ENCODE results near the gene CBARP.

CBARP gene

GRCh38 chr19:1275260-1275975 lies 37.6 kb upstream of the CBARP start, which contains the start of gene FAM174C:
FAM174C (plus strand) TSS chr19:1275530; CDS start chr19:1275550, 20 bp downstream.
- DNase-seq (ENCODE audit: low read depth): peak; percentile 92

- DNase-seq (ENCODE audit: low read depth): no peak
These were observed 37.1 kb upstream of the CBARP start for GRCh38 chr19:1274852-1275259.

DNA sequence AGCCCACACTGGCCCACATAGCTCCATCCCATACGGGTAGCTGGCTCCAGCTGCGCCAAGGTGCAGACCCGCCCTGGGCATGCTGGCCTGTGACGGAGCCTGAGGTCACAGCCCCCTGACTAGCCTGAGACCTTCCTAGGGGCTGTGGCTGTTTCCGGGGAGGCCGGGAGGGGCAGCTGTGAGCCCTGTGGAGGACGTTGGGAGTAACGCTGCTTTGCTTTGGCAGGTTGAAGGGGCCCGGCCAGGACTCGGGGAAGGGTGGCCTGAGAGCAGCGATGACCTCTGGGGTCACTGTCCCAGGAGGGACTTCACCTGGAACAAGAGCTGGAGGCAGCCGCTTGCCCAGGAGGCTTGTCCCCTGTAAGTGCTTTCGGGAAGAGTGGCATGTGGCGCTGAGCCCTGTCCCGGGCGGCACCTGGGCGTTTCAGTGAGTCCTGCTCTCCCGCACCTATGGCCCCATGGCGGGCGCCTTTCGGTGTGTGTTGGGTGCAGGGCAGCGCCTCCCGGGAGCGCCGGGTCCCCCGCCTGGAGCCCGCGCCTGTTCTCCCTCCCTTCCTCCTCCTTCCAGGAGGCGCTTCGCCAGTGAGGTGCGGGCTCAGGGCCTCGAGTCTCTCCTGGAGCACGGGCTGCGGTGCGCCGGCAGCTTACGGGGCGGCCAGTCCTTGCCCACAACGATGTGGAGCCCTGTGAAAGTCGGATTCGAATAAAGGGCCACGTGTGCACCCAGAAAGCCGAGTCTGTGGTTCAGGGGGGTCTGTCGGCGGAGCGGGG lies 36.5 kb upstream of the CBARP start:
- no peak for DNase-seq (ENCODE audit: low read depth)

- no peak for DNase-seq (ENCODE audit: low read depth)
These were observed 35.6 kb upstream of the CBARP start for GRCh38 chr19:1273263-1274041.

DNA sequence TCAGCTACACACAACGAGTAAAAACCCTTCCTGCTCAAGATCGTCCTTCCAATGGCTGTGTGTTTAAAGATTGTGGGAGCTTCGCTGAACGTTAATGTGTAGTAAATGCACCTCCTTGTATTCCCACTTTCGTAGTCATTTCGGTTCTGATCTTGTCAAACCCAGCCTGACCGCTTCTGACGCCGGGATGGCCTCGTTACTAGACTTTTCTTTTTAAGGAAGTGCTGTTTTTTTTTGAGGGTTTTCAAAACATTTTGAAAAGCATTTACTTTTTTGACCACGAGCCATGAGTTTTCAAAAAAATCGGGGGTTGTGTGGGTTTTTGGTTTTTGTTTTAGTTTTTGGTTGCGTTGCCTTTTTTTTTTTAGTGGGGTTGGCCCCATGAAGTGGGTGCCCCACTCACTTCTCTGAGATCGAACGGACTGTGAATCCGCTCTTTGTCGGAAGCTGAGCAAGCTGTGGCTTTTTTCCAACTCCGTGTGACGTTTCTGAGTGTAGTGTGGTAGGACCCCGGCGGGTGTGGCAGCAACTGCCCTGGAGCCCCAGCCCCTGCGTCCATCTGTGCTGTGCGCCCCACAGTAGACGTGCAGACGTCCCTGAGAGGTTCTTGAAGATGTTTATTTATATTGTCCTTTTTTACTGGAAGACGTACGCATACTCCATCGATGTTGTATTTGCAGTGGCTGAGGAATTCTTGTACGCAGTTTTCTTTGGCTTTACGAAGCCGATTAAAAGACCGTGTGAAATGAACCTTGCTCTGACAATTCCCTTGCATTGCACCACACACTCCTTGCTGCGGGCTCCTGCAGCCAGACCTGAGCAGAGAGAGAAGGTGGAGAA lies 34.8 kb upstream of the CBARP start:
- DNase-seq (ENCODE audit: low read depth): no peak

DNA sequence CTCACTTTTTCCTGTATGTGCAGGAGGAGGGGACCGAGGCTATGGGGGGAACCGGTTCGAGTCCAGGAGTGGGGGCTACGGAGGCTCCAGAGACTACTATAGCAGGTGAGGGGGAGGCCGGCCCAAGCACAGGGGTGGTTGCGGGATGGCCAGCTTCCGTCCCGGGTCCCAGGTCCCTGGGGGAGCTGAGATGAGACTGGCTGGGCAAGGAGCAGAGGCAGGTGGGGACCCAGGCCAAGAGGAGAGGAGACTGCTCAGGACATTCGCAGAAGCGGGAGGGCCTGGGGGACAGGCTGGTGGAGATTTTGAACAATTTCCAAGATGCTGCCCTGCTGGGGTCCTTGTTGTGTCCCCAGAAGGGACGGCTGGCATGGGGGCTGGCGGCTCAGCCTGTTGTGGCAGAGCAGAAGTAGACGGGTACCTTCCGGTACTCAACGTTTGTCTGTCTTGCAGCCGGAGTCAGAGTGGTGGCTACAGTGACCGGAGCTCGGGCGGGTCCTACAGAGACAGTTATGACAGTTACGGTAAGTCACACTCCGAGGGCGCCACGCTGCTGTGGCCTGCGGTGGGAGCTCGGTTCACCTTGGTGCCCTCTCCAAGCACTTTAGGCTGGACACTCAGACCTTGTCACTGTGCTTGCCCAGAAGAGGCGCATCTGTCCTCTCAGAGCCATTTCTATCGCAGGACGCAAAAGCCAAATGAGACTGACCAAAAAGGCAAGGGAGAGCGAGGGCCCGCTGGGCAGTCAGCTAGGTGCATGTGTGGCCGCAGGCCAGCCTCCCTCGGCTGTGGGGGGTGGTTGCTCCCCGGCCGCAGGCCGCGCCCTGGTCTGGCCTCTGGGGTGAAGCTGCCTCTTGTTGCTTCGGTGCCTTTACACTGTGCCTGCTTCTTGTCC lies 34.0 kb upstream of the CBARP start:
- no peak for DNase-seq (ENCODE audit: low read depth)

GRCh38 chr19:1270854-1271527 lies 33.2 kb upstream of the CBARP start:
- DNase-seq (ENCODE audit: low read depth): no peak

GRCh38 chr19:1270213-1270853 lies 32.5 kb upstream of the CBARP start:
- DNase-seq (ENCODE audit: low read depth): no peak

- no peak for DNase-seq (ENCODE audit: low read depth)
These were observed 31.8 kb upstream of the CBARP start for GRCh38 chr19:1269478-1270212.

DNA sequence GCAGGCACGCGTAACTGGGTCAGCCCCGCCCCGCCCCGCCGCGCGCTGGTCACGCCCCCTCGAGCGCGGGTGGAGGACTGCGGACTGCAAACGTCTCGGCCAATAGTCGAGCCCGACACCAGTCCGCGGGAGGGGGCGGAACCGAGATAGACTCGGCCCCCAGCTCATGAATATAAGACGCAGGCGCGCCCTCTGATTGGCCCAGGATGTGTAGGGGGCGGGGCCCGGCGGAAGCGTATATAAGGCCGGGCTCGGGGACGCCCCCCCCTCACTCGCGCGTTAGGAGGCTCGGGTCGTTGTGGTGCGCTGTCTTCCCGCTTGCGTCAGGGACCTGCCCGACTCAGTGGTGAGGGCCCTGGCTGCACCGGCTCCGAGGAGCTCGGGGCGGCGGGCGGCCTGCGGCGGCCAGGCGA lies 31.3 kb upstream of the CBARP start, which contains the start of gene CIRBP:
Gene CIRBP, plus strand, starts transcription at position 268 of the 413 bp plus-strand sequence. CDS start 1,602 bp downstream, outside the sequence.
- peak; percentile 98 for DNase-seq (ENCODE audit: low read depth)

GRCh38 chr19:1268226-1269064 lies 30.6 kb upstream of the CBARP start:
- DNase-seq (ENCODE audit: low read depth): no peak

DNA sequence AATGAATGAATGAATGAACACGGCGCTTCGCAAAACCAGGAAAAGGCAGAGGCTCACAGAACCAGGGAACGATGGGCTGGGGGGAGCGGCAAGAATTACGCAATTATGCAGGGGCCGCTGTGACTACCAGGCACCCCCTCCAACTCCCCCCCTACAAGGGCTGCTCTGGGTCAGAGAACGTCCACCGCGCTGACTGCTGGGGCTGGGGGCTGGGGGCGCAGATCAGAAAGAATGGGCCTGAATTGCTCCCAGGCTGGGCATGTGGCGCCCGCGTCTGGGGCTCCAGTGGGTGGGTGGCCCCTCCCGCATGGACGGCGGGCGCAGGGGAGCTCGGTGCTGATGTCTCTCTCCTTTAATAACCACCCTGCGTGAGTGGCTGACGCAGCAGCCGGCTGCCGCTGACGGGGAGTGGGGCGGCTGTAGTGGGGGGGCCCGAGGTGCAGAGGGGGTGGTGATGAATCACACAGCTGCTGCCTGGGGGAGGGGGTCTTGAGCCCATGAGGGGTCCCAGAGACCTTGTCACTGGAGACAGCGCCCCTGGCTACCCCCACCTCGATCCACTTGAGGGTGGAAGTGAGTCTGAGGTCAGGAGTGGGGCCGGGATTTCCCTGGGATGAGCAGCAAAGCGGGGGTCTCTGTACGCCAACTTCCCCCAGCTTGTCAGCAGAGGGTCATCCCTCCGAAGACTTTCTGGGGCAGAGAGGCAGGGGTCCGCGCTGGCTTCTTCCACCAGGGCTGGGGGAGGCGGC lies 29.8 kb upstream of the CBARP start:
- no peak for DNase-seq (ENCODE audit: low read depth)

- no peak for DNase-seq (ENCODE audit: low read depth)
These were observed 29.2 kb upstream of the CBARP start for GRCh38 chr19:1266916-1267476.

DNA sequence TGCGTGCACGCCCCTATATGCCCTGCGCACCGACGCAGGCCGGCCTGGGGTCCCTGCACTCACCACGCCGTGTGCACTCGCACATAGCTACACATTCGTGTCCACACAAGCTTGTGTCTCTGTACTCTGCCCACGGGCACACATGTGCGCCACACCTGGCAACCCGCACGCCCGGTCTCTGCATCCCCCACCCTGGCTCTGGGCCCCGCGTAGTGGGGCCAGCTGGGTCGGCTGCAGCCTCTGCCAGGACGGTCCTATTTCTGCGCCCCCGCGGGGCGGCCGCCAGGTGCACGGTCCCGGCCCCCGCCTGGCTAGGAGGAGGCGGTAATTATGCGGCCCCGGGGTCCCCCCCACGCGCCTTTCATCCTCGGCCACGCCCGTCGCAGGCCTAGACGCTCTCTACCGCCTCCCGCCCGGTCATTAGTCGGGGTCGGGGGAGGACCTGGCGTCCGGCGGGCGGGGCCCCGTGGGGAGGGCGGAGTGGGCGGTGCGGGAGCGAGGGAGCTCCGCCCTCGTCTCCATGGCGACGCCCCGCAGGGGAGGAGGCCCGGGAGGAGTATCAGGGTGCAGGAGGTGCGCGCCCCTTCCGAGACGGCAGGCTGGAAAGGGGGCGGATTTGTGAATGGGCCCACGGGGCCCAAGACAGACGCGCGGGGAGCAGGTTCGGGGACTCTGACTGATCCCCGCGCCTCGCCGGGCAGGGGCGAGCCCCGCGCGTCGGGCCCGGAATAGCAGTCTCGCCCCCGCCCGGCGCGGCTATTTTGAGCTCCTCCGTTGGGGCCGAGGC lies 28.5 kb upstream of the CBARP start:
- no peak for DNase-seq (ENCODE audit: low read depth)

DNA sequence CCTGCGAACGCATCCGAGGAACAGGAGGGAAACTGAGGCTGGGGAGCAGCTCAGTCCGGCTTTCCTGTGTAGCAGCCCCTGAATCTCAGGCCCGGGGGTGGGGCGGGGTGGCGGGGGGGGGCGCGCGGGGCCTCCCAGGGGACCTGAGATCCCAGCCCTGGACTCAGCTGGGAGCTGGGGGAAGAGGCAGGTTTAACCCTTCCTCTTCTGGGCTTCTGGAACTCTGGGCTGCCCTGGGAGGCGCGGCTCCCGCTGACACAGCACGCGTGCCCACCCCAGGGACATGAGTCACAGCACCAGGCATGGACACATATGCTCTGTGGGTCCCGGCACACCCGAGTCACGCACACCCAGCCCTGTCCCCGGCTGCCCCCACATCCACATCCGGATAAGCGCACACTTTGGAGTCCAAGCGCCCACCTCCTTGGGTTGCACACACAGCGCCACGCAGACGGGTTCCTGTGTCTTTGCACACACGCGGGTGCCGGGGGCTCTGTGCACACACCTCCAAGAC lies 27.9 kb upstream of the CBARP start:
- DNase-seq (ENCODE audit: low read depth): no peak

All from stimulated activated CD8-positive, alpha-beta memory T cell treated with anti-CD3 and anti-CD28 coated beads, Interleukin-7, amount 100 ng/mL, for 24 hours (primary cell).